OCI-LY7 (cell line): ENCODE data around the gene WDR35. TPM values are rescaled to one million over a fixed set of nuclear protein-coding genes. Genes with fewer than 3 reads are reported as not detected.

ENCODE experiments used
- BruUV-seq: library from RNA; stranded (reverse); fragments of 400-500 nt; replicated peaks from 2 replicates; lab custom pipeline; 2021; lab: Mats Ljungman, UMichigan
- CTCF ChIA-PET: fragments of 300-600 bp; sonication (Branson Sonifier 250); formaldehyde crosslinking; loops from one replicate; lab custom pipeline; 2022; ENCODE audit warnings: antibody characterized with exemption; ENCODE audit not compliant: unreplicated experiment; lab: Charles Lee
- POLR2A ChIA-PET: fragments of 300-600 bp; sonication (Branson Sonifier 250); formaldehyde crosslinking; loops from one replicate; lab custom pipeline; 2022; ENCODE audit warnings: antibody characterized with exemption; lab: Charles Lee
- DNase-seq: peaks from one replicate; pipeline ENCODE4 v3.0.0-alpha.2; 2015; ENCODE audit warnings: low spot score
- H2AFZ ChIP-seq: fragments of 200-600 bp; sonication (generic), shearing (Covaris generic); 2 replicates; pipeline ENCODE4 v1.6.1; 2014; ENCODE audit warnings: mild to moderate bottlenecking, antibody characterized with exemption, low read length, moderate library complexity
- H3K27ac ChIP-seq: fragments of 200-600 bp; sonication (generic); 2 replicates; pipeline ENCODE4 v1.5.1; 2014; ENCODE audit warnings: mixed run types, low read depth, mild to moderate bottlenecking, moderate library complexity, low read length, inconsistent platforms; ENCODE audit not compliant: poor library complexity, severe bottlenecking
- H3K36me3 ChIP-seq: fragments of 200-600 bp; sonication (generic); 2 replicates; pipeline ENCODE4 v1.6.1; 2014; ENCODE audit warnings: mild to moderate bottlenecking, antibody characterized with exemption, low read length, moderate library complexity, mixed read lengths; ENCODE audit not compliant: insufficient read depth
- H3K4me1 ChIP-seq: fragments of 200-600 bp; sonication (generic); 2 replicates; pipeline ENCODE4 v1.5.1; 2014; ENCODE audit warnings: mild to moderate bottlenecking, low read length; ENCODE audit not compliant: insufficient read depth, poor library complexity, severe bottlenecking
- H3K4me2 ChIP-seq: fragments of 200-600 bp; sonication (generic); 2 replicates; pipeline ENCODE4 v1.6.1; 2014; ENCODE audit warnings: mild to moderate bottlenecking, low read length
- H3K4me3 ChIP-seq: fragments of 200-600 bp; sonication (generic); 2 replicates; pipeline ENCODE4 v1.5.1; 2014; ENCODE audit warnings: mild to moderate bottlenecking, low read depth, low read length; ENCODE audit not compliant: poor library complexity, severe bottlenecking
- H3K79me2 ChIP-seq: fragments of 200-600 bp; sonication (generic); 2 replicates; pipeline ENCODE4 v1.6.1; 2016; ENCODE audit warnings: low read depth, mild to moderate bottlenecking, low read length, moderate library complexity, mixed read lengths; ENCODE audit not compliant: insufficient read depth
- H3K9me2 ChIP-seq: fragments of 200-600 bp; sonication (generic); 2 replicates; pipeline ENCODE4 v1.6.1; 2016; ENCODE audit warnings: mild to moderate bottlenecking, low read length, mixed read lengths; ENCODE audit not compliant: insufficient read depth
- H3K9me3 ChIP-seq: fragments of 200-600 bp; sonication (generic); 2 replicates; pipeline ENCODE4 v1.6.1; 2014; ENCODE audit warnings: mild to moderate bottlenecking, mixed run types, low read length, mixed read lengths
- H4K20me1 ChIP-seq: fragments of 200-600 bp; sonication (generic); 2 replicates; pipeline ENCODE4 v1.6.1; 2014; ENCODE audit warnings: mild to moderate bottlenecking, antibody characterized with exemption, low read length, moderate library complexity, mixed read lengths; ENCODE audit not compliant: insufficient read depth
- CTCF ChIP-seq: fragments of 200-600 bp; sonication (generic); conservative IDR thresholded peaks from 2 replicates; pipeline ENCODE4 v1.5.1; 2014; ENCODE audit warnings: mild to moderate bottlenecking, antibody characterized with exemption, low read length, moderate library complexity, mixed read lengths
- EZH2phosphoT487 ChIP-seq: fragments of 200-600 bp; sonication (generic); IDR thresholded peaks from 2 replicates; pipeline ENCODE4 v1.6.1; 2018; ENCODE audit warnings: low read depth, borderline replicate concordance, mild to moderate bottlenecking, mixed run types, antibody characterized with exemption, low read length, moderate library complexity, mixed read lengths
- intact Hi-C: fragments of 100-400 bp; cut with micrococcal nuclease; formaldehyde crosslinking; loops from one replicate; pipeline ENCODE4 v1.10.0; 2022; ENCODE audit not compliant: unreplicated experiment
- total RNA-seq, 2 experiments: library from RNA; depleted of rRNA in 1 of 2; stranded (reverse); fragments of >200 nt in 1 of 2; shearing (Covaris generic) in 1 of 2; gene quantifications; 2 replicates each; pipeline ENCODE4 v1.2.3, GENCODE V29; 2014 to 2022

The WDR35 gene
- total RNA-seq, 2 experiments from 2014 or later = 0.06 to 1.5 TPM

GRCh38 chr2:19879120-19879519, 110.8 kb downstream of the WDR35 start:
- BruUV-seq = no TSS peak
- Histone ChIP-seq H3K4me3 (no peak overlapping the region), H3K27ac (no peak overlapping the region), H4K20me1 (no peaks in the 10 kb centered on the region), H3K9me2 (no peaks in the 10 kb centered on the region), H2AFZ (no peak overlapping the region), H3K4me1 (no peaks in the 10 kb centered on the region), H3K36me3 (no peaks in the 10 kb centered on the region), H3K9me3 (no peaks in the 10 kb centered on the region), H3K79me2 (no peaks in the 10 kb centered on the region), H3K4me2 (no peak overlapping the region)
- no peak for DNase-seq
- ChIA-PET CTCF (no interaction called here), POLR2A (interaction anchor here (0.5 kb wide), 1 partner anchor 202 kb away, joined by 3 read pairs; no protein-coding TSS in a partner anchor)
- TF ChIP-seq EZH2phosphoT487 (no peak), CTCF (no peak)
- intact Hi-C loops = no loop called here

- Histone ChIP-seq H4K20me1 (no peaks in the 10 kb centered on the region), H3K27ac (no peak overlapping the region), H3K4me3 (no peak overlapping the region), H3K4me2 (no peak overlapping the region), H3K36me3 (no peaks in the 10 kb centered on the region), H2AFZ (no peak overlapping the region), H3K4me1 (no peaks in the 10 kb centered on the region), H3K9me3 (no peaks in the 10 kb centered on the region), H3K9me2 (no peaks in the 10 kb centered on the region), H3K79me2 (no peaks in the 10 kb centered on the region)
- no TSS peak for BruUV-seq
- intact Hi-C loops = no loop called here
- POLR2A ChIA-PET = interaction anchor here (0.5 kb wide), 1 partner anchor 201 kb away, joined by 3 read pairs; no protein-coding TSS in a partner anchor
- TF ChIP-seq CTCF = no peak
- TF ChIP-seq EZH2phosphoT487 = no peak
- CTCF ChIA-PET = no interaction called here
- DNase-seq = no peak
These were observed 111.4 kb downstream of the WDR35 start for GRCh38 chr2:19878268-19879046.

- intact Hi-C loops = no loop called here
- Histone ChIP-seq H3K4me2 (no peak overlapping the region), H4K20me1 (no peaks in the 10 kb centered on the region), H3K27ac (no peak overlapping the region), H3K79me2 (no peaks in the 10 kb centered on the region), H2AFZ (no peak overlapping the region), H3K9me2 (no peaks in the 10 kb centered on the region), H3K36me3 (no peaks in the 10 kb centered on the region), H3K4me1 (no peaks in the 10 kb centered on the region), H3K4me3 (no peak overlapping the region), H3K9me3 (no peaks in the 10 kb centered on the region)
- ChIA-PET POLR2A (no interaction called here), CTCF (no interaction called here)
- no peak for DNase-seq
- BruUV-seq = no TSS peak
- no peak for TF ChIP-seq EZH2phosphoT487
- TF ChIP-seq CTCF = no peak
These were observed 113.2 kb downstream of the WDR35 start for GRCh38 chr2:19876751-19877150.
